ENCODE data around the gene ANKRD55.

GRCh38 chr5:56206126-56206910 lies 26.8 kb downstream of the ANKRD55 start:
- TF ChIP-seq EP300 (IDR thresholded peaks at IDR 0.05; ENCODE audit: borderline replicate concordance in 1 of 2, low read depth in 1 of 2, low read length in 1 of 2) (no peak), NFIC (IDR thresholded peaks at IDR 0.05; ENCODE audit: borderline replicate concordance) (no peak), CTCF (IDR thresholded peaks at IDR 0.05) (no peak), USF1 (IDR thresholded peaks at IDR 0.05; ENCODE audit: borderline replicate concordance, low read depth) (no peak), EZH2phosphoT487 (IDR thresholded peaks at IDR 0.05; ENCODE audit: borderline replicate concordance, low read depth) (no peak), YY1 (IDR thresholded peaks at IDR 0.05; ENCODE audit: low read depth) (no peak), TAF1 (IDR thresholded peaks at IDR 0.05; ENCODE audit: borderline replicate concordance, low read depth, low read length) (no peak), REST (IDR thresholded peaks at IDR 0.05; ENCODE audit: low read depth, low read length) (no peak)
